ENCODE data around the gene KRT84.

Gene KRT84

GRCh38 chr12:52369809-52370208, 15.6 kb downstream of the KRT84 start:
- Histone ChIP-seq H3K4me3 (ENCODE audit: low read depth, low read length) (no peak overlapping the region), H3K36me3 (ENCODE audit: control insufficient read depth, insufficient read depth, low read length) (no peaks in the 10 kb centered on the region), H3K27me3 (ENCODE audit: control insufficient read depth, insufficient read depth, low read length) (no peaks in the 10 kb centered on the region), H2AFZ (no peak overlapping the region), H3K27ac (no peak overlapping the region), H3K4me1 (peaks cover 14% of the 10 kb centered on the region), H3K4me2 (ENCODE audit: low read length) (no peak overlapping the region), H3K9ac (no peak overlapping the region), H3K79me2 (no peaks in the 10 kb centered on the region), H3K9me3 (ENCODE audit: control insufficient read depth, low read length) (no peaks in the 10 kb centered on the region)
- TF ChIP-seq CTCF (IDR thresholded peaks at IDR 0.05): no peak

- H3K9me3 ChIP-seq (ENCODE audit: control insufficient read depth, low read length): no peaks in the 10 kb centered on the region
- no peak for TF ChIP-seq CTCF (IDR thresholded peaks at IDR 0.05)
Observed at GRCh38 chr12:52369211-52369610, 16.2 kb downstream of the KRT84 start.

GRCh38 chr12:52368508-52368907, 16.9 kb downstream of the KRT84 start:
- no peak overlapping the region for H3K9ac ChIP-seq
- no peaks in the 10 kb centered on the region for H3K36me3 ChIP-seq (ENCODE audit: control insufficient read depth, insufficient read depth, low read length)
- H3K9me3 ChIP-seq (ENCODE audit: control insufficient read depth, low read length): no peaks in the 10 kb centered on the region
- no peak overlapping the region for H3K27ac ChIP-seq
- H3K27me3 ChIP-seq (ENCODE audit: control insufficient read depth, insufficient read depth, low read length): no peaks in the 10 kb centered on the region
- no peak overlapping the region for H3K4me2 ChIP-seq (ENCODE audit: low read length)
- no peak for TF ChIP-seq CTCF (IDR thresholded peaks at IDR 0.05)
- no peaks in the 10 kb centered on the region for H3K79me2 ChIP-seq
- H2AFZ ChIP-seq: no peak overlapping the region
- H3K4me1 ChIP-seq: peaks cover 14% of the 10 kb centered on the region
- H3K4me3 ChIP-seq (ENCODE audit: low read depth, low read length): no peak overlapping the region

More at GRCh38 chr12:52369211-52369610, 16.2 kb downstream of the KRT84 start:
- Histone ChIP-seq H3K27me3 (ENCODE audit: control insufficient read depth, insufficient read depth, low read length) (no peaks in the 10 kb centered on the region), H2AFZ (no peak overlapping the region), H3K9ac (no peak overlapping the region), H3K27ac (no peak overlapping the region), H3K4me2 (ENCODE audit: low read length) (no peak overlapping the region), H3K79me2 (no peaks in the 10 kb centered on the region), H3K4me1 (peaks cover 14% of the 10 kb centered on the region), H3K4me3 (ENCODE audit: low read depth, low read length) (no peak overlapping the region), H3K36me3 (ENCODE audit: control insufficient read depth, insufficient read depth, low read length) (no peaks in the 10 kb centered on the region)

- Histone ChIP-seq H3K79me2 (no peaks in the 10 kb centered on the region), H3K36me3 (ENCODE audit: control insufficient read depth, insufficient read depth, low read length) (no peaks in the 10 kb centered on the region), H2AFZ (no peak overlapping the region), H3K9ac (no peak overlapping the region), H3K4me2 (ENCODE audit: low read length) (no peak overlapping the region), H3K27ac (no peak overlapping the region), H3K4me3 (ENCODE audit: low read depth, low read length) (no peak overlapping the region), H3K4me1 (peaks cover 14% of the 10 kb centered on the region), H3K9me3 (ENCODE audit: control insufficient read depth, low read length) (no peaks in the 10 kb centered on the region), H3K27me3 (ENCODE audit: control insufficient read depth, insufficient read depth, low read length) (no peaks in the 10 kb centered on the region)
- TF ChIP-seq CTCF (IDR thresholded peaks at IDR 0.05): no peak
Observed at GRCh38 chr12:52367876-52368275, 17.6 kb downstream of the KRT84 start.

GRCh38 chr12:52366738-52367485, 18.5 kb downstream of the KRT84 start, which contains the start of gene KRT85:
KRT85 (minus strand) TSS chr12:52367481; CDS start chr12:52367405, 76 bp downstream.
- Histone ChIP-seq H3K79me2 (no peaks in the 10 kb centered on the region), H3K27ac (no peak within 1 kb of the TSS), H3K4me1 (peaks cover 13% of the 10 kb centered on the region)

More at GRCh38 chr12:52366738-52367485, 18.5 kb downstream of the KRT84 start, which contains the start of gene KRT85:
- H3K9ac ChIP-seq: no peak within 1 kb of the TSS
- H3K4me3 ChIP-seq (ENCODE audit: low read depth, low read length): no peak within 1 kb of the TSS
- H2AFZ ChIP-seq: no peak within 1 kb of the TSS
- no peak for TF ChIP-seq CTCF (IDR thresholded peaks at IDR 0.05)
- no peaks in the 10 kb centered on the region for H3K27me3 ChIP-seq (ENCODE audit: control insufficient read depth, insufficient read depth, low read length)
- H3K9me3 ChIP-seq (ENCODE audit: control insufficient read depth, low read length): no peaks in the 10 kb centered on the region
- H3K36me3 ChIP-seq (ENCODE audit: control insufficient read depth, insufficient read depth, low read length): no peaks in the 10 kb centered on the region
- H3K4me2 ChIP-seq (ENCODE audit: low read length): no peak within 1 kb of the TSS
